Transverse colon (tissue), 4 donors: ENCODE data around the gene IKZF1. TPM values are rescaled to one million over a fixed set of nuclear protein-coding genes. Genes with fewer than 3 reads are reported as not detected.
A peak's percentile ranks its signal among the peaks of the same experiment; 100 is the strongest.

Experiments used
- DNase-seq: peaks from one replicate; pipeline ENCODE4 v3.0.0-alpha.2; 2019
- H3K27ac ChIP-seq, 4 donors: fragments of 200-600 bp; sonication (generic); 2 replicates each; pipeline ENCODE4 v1.5.1; 2016 to 2018; ENCODE audit warnings: inconsistent platforms in 4 of 4
- H3K27me3 ChIP-seq: fragments of 200-600 bp; sonication (generic); 2 replicates; pipeline ENCODE4 v1.5.1; 2017; ENCODE audit warnings: inconsistent platforms
- H3K36me3 ChIP-seq, 4 donors: fragments of 200-600 bp; sonication (generic); 2 replicates each; pipeline ENCODE4 v1.5.1; 2017 to 2019; ENCODE audit warnings: inconsistent platforms in 4 of 4
- H3K4me1 ChIP-seq, 4 donors: fragments of 200-600 bp; sonication (generic); 2 replicates each; pipeline ENCODE4 v1.5.1; 2017 to 2020; ENCODE audit warnings: inconsistent platforms in 4 of 4
- H3K4me3 ChIP-seq, 4 donors: fragments of 200-600 bp; sonication (generic); 1 replicate in 1 of 4; 2 replicates in 3 of 4; pipeline versions ENCODE4 v1.5.1 to v1.6.1; 2017 to 2019; ENCODE audit warnings: inconsistent platforms in 4 of 4
- H3K9me3 ChIP-seq, 2 donors: fragments of 200-600 bp; sonication (generic); 2 replicates each; pipeline ENCODE4 v1.5.1; 2017 to 2019; ENCODE audit warnings: inconsistent platforms in 2 of 2
- CTCF ChIP-seq, 5 experiments: fragments of 200-600 bp in 3 of 5; fragments of 450-650 bp in 2 of 5; sonication (generic) in 3 of 5; IDR thresholded peaks; 1 replicate in 2 of 5; 2 replicates in 3 of 5; pipeline ENCODE4 v1.5.1; 2016 to 2017; ENCODE audit warnings: antibody characterized with exemption in 5 of 5, inconsistent platforms in 3 of 5, mild to moderate bottlenecking in 2 of 5, moderate library complexity in 1 of 5
- EP300 ChIP-seq: sonication (generic); formaldehyde crosslinking; IDR thresholded peaks from one replicate; pipeline ENCODE4 v1.6.1; 2017; ENCODE audit warnings: antibody characterized with exemption, low read depth
- POLR2A ChIP-seq: fragments of 450-650 bp; IDR thresholded peaks from one replicate; pipeline ENCODE4 v1.6.1; 2016; ENCODE audit warnings: antibody characterized with exemption, mild to moderate bottlenecking, moderate library complexity
- POLR2AphosphoS5 ChIP-seq, 3 donors: sonication (generic); formaldehyde crosslinking; IDR thresholded peaks; one replicate each; pipeline ENCODE4 v1.6.1; 2016; ENCODE audit warnings: antibody characterized with exemption in 3 of 3
- WGBS, 2 donors: methylation state at CpG; one replicate each; pipeline ENCODE4 v1.1.5; 2018; ENCODE audit warnings: low coverage in 1 of 2; 5-methylcytosine and 5-hydroxymethylcytosine counted together
- in situ Hi-C, 4 donors: fragments of 200-750 bp; cut with MboI; loops; one replicate each; pipeline versions ENCODE4 v1.15.0 to v1.15.1; 2017; ENCODE audit warnings: low sequenced_read_pairs in 3 of 4, low pct_ligation_motif_present in 1 of 4, low pct_unique_long_range_greater_than_20kb in 1 of 4
- intact Hi-C: fragments of 100-400 bp; cut with DNase I; formaldehyde crosslinking; loops from one replicate; pipeline ENCODE4 v1.15.1; 2023; ENCODE audit warnings: low total_unique reads
- total RNA-seq, 4 donors: library from RNA; depleted of rRNA; stranded (reverse); fragments of >200 nt; gene quantifications; one replicate each; pipeline ENCODE4 v1.1.0, GENCODE V29; 2016

IKZF1 gene
- total RNA-seq, 4 donors from 2014 or later = 9.2 to 116 (median 29.1) TPM

DNA sequence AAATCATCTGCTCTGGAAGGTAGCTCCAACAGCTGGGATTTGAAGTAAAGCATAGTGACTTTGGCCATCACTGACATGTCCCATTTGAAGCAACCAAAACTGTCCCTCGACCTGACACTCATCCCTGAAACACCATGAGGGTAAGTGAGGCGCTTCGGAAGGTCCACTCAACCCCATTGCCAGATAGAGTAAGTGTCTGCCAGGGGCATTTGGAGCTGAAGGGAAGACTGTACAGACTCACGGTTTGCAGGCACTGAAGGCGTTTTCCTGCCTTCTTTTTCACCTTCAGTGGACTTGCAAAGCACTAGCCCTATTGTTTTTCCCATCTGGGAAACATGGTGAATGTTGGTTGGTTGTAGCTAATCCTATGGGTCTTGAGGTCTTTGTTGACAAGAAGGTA is 57.6 kb downstream of the IKZF1 start:
- WGBS, 2 donors = 60% methylated on average over 5 of the region's 5 CpGs; no CpG with 5 or more reads in 1 of the 2 donors
- no peak overlapping the region for H3K4me3 ChIP-seq

DNA sequence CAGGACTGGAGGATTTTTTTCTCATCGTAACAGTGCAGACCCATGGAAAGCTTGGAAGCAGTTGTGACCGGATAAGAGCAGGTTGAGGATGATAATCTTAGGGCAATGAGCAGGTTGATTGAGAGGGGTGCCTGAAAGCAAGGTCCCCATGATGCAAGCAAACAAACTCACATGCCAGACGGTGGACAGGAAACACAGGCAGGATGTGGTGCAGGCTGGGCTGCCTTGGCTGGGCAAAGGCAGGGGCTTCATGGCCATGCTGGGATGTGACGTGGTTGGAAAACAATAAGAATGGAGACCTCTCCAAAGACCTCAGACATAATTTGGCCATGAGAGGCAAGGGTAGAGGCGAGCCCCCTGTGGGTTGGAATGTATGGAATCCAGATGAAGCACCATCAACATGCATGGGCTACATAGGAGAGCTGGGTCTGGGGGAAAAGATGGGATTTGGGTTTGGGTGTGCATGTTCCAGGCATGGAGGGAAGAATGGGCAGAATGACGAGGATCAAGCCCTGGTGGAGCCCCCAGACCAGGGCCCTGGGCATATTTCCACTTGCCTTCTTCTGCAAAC is 58.3 kb downstream of the IKZF1 start:
- Histone ChIP-seq H3K9me3 (no peaks in the 10 kb centered on the region), H3K36me3 (no peaks in the 10 kb centered on the region), H3K27ac (peak overlapping the region; percentile 18 to 55 (median 23)), H3K27me3 (no peaks in the 10 kb centered on the region), H3K4me3 (no peak overlapping the region), H3K4me1 (no peaks in the 10 kb centered on the region)
- peak; percentile 42 for DNase-seq
- intact Hi-C loops (no loop called here), in situ Hi-C loops (no loop called here)
- TF ChIP-seq POLR2A (no peak), POLR2AphosphoS5 (IDR thresholded peaks at IDR 0.05) (no peak), EP300 (no peak), CTCF (IDR thresholded peaks at IDR 0.05) (no peak)
- 80 to 100% methylated on average over 2 to 6 of the region's 6 CpGs for WGBS, 2 donors

More for the DNA sequence above, 57.6 kb downstream of the IKZF1 start:
- Histone ChIP-seq H3K9me3 (no peaks in the 10 kb centered on the region), H3K36me3 (no peaks in the 10 kb centered on the region), H3K27me3 (no peaks in the 10 kb centered on the region), H3K4me1 (no peaks in the 10 kb centered on the region), H3K27ac (peak overlapping the region in 2 of 4 donors; percentile 21 to 55)
- in situ Hi-C loops (no loop called here), intact Hi-C loops (no loop called here)
- no peak for DNase-seq
- no peak for TF ChIP-seq POLR2AphosphoS5 (IDR thresholded peaks at IDR 0.05)
- no peak for TF ChIP-seq CTCF (IDR thresholded peaks at IDR 0.05)
- TF ChIP-seq EP300 = no peak
- no peak for TF ChIP-seq POLR2A

DNA sequence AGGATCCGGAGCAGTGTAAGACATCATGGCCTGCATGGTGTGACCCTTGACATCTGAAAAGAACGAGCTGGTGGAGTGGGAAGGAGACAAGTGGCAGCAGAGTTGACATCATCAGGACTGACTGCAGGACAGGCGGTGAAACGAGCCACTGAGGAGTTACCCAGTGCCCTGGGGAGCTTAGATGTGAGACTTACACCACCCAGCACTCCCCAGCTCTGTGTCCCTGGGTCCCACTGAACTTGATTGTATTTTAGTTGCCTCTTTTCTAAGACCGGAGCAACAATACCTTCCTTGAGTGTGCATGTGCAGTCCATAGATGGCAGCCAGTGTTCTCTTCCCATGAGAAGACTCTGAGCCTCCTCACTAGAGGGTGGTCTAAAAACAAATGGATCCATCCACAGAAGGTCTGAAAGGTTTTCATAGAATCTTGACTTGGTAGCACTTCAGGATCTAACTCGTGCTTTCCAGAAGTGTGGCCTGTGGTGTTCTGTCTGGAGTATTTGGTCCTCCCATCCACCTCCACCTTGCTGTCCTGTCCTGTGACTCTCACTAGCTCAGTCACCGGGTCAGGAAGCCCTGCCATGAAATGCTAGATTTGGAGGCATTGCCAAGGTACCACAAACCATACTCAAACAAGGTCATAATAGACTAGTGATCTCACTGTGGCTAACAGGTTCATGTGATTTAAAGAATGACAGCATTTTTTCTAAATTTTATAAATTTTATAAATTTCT is 59.0 kb downstream of the IKZF1 start:
- Histone ChIP-seq H3K27me3 (no peaks in the 10 kb centered on the region), H3K9me3 (no peaks in the 10 kb centered on the region), H3K4me3 (no peak overlapping the region), H3K27ac (peak overlapping the region; percentile 18 to 55 (median 23)), H3K36me3 (no peaks in the 10 kb centered on the region), H3K4me1 (no peaks in the 10 kb centered on the region)
- WGBS, 2 donors = 80 to 83% methylated on average over 1 to 7 of the region's 7 CpGs
- TF ChIP-seq POLR2A (no peak), EP300 (no peak), POLR2AphosphoS5 (IDR thresholded peaks at IDR 0.05) (no peak), CTCF (IDR thresholded peaks at IDR 0.05) (no peak)
- in situ Hi-C loops (no loop called here), intact Hi-C loops (no loop called here)
- DNase-seq = no peak

GRCh38 chr7:50364645-50365044 is 60.1 kb downstream of the IKZF1 start:
- no peak overlapping the region for H3K4me3 ChIP-seq
- intact Hi-C loops (no loop called here), in situ Hi-C loops (no loop called here)
- no peak for DNase-seq
- TF ChIP-seq POLR2AphosphoS5 (IDR thresholded peaks at IDR 0.05) = no peak
- no peak for TF ChIP-seq EP300
- no peak for TF ChIP-seq CTCF (IDR thresholded peaks at IDR 0.05)
- TF ChIP-seq POLR2A = no peak
- WGBS, 2 donors = 61% methylated on average over 3 of the region's 3 CpGs; no CpG with 5 or more reads in 1 of the 2 donors
- peaks cover 0 to 6% of the 10 kb centered on the region in 2 donors for H3K9me3 ChIP-seq
- no peaks in the 10 kb centered on the region for H3K36me3 ChIP-seq
- peak overlapping the region in 1 of 4 donors; percentile 41 for H3K27ac ChIP-seq
- H3K4me1 ChIP-seq = no peaks in the 10 kb centered on the region
- no peaks in the 10 kb centered on the region for H3K27me3 ChIP-seq
